Spleen (tissue), 7 donors: Measurements from ENCODE around the gene GOLGA6L1.
"Not testable (repeated sequence)": the region's sequence is repeated elsewhere in the genome, so short reads cannot be mapped to it uniquely, and the experiment has no call there.

ENCODE experiments used
- CTCF ChIP-seq, 11 experiments: fragments of 200-600 bp in 7 of 11; fragments of 450-650 bp in 4 of 11; sonication (generic) in 4 of 11; IDR thresholded peaks in 8 of 11; conservative IDR thresholded peaks in 3 of 11; 1 replicate in 7 of 11; 2 replicates in 4 of 11; pipeline versions ENCODE4 v1.4.0 to v1.8.0; 2016 to 2021; ENCODE audit warnings: antibody characterized with exemption in 11 of 11, inconsistent platforms in 4 of 11, mild to moderate bottlenecking in 1 of 11
- POLR2A ChIP-seq, 3 donors: fragments of 450-650 bp; IDR thresholded peaks; one replicate each; pipeline ENCODE4 v1.5.1; 2017; ENCODE audit warnings: antibody characterized with exemption in 3 of 3, mild to moderate bottlenecking in 1 of 3
- POLR2AphosphoS5 ChIP-seq, 3 donors: sonication (generic); formaldehyde crosslinking; IDR thresholded peaks; one replicate each; pipeline ENCODE4 v1.5.1; 2017; ENCODE audit warnings: antibody characterized with exemption in 3 of 3
- donor health status: DM: no; HTN: no; CAD: no; lungs with moderate emphysema.
- donor health status: DM: no; HTN: no; CAD: no.
- donor health status: DM: no; HTN: no; CAD: no.

GRCh38 chr15:23175606-23176005 lies 39.0 kb upstream of the GOLGA6L1 start:
- not testable (repeated sequence) for TF ChIP-seq POLR2A (IDR thresholded peaks at IDR 0.05); CTCF (IDR thresholded peaks at IDR 0.05 in 8 of 11, conservative IDR thresholded peaks at IDR 0.05 in 3 of 11); POLR2AphosphoS5 (IDR thresholded peaks at IDR 0.05)
